GOT3 (cell line): ENCODE results near the gene CACNA1G.

Source experiments
- DNase-seq: peaks from one replicate; lab custom pipeline; 2025; ENCODE audit warnings: mixed read lengths; lab: John Stamatoyannopoulos, UW

CACNA1G gene

DNA sequence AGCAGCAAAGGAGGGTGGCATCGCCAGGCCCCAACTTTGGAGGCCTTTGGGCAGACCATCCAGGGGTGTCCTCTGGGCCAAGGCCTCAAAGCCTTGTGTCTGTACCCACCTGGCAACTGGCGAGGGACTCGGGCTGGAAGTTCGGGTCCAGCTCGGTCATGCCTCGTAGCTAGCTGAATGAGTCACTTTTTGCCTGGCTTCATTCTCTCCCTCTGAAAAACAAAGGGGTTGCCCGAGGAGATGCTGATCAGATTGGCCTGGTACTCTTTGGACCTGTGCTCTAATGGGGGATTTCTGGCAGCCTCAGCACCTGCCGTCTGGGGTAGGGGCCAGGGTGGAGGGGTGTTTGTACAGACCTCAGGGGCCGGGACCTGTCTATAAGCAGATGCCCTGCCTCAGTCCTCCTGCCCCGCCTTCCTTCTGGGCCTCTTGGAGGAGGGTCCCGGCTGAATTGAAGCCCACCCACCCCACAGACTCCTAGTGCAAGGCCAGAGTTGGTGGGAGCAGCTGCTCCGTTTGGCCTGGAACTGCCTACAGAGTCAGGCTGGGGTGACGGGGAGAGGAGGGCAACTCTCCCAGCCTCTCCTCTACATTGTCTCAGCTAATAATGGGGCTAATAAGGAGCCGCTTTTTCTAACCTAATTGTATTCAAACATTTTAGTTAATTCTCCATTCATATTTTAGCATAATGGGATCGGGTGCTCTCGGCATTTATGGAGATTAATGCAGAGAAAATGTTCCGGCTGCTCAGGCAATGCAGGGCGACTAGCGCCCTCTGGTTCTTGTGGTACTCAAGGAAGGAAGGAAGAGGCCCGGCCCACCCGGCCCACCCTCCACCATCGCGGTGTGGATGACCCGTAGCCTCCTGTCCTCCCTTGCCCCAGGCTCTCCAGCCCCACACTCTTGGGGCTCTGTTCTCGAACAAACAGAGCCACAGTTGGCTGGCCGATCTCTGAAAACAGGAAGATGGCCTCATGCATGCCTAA lies 52.8 kb downstream of the CACNA1G start:
- DNase-seq: no peak

- DNase-seq: no peak
Observed at GRCh38 chr17:50614471-50615051, 54.0 kb downstream of the CACNA1G start.

DNA sequence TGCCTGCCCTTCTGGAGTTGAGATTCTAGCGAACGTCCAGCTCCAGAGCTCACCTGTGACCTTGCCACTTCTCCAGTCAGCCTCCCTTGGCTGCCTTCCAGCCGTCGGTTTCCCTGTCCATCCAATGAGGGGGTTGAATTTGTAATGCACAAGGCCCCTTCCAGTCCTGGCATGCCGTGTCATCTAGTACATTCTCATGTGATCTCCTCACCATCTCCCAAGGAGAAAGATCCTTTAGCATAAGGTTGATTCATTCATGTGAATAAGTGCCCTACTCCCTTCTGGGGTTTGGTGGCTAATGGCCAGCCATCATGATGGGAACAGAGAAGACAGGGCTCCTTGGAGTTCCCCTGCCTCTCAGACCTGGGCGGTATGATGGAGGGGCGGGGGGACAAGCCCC lies 55.3 kb downstream of the CACNA1G start:
- no peak for DNase-seq

GRCh38 chr17:50618300-50618699 lies 57.8 kb downstream of the CACNA1G start:
- DNase-seq: no peak

DNA sequence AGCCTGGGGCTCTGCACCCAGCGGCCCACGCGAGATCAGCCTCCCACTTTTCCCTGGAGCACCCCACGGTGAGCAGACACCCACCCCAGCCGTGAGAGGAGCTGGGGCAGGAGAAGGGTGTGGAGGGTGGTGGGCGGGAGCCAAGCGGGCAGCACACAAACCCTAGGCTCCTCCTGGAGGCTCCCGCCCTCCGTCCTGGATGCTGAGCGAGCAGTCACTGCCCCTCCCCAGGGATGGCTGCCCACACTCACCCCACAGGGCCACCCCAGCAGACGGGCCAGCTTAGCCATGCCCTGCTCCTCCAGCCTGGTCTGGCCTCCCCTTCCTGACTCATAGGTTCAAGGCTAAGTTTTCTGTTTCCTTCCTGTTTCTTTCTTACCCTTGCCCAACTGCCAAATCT lies 58.4 kb downstream of the CACNA1G start:
- no peak for DNase-seq

- DNase-seq: no peak
Observed at GRCh38 chr17:50619489-50619888, 59.0 kb downstream of the CACNA1G start.

DNA sequence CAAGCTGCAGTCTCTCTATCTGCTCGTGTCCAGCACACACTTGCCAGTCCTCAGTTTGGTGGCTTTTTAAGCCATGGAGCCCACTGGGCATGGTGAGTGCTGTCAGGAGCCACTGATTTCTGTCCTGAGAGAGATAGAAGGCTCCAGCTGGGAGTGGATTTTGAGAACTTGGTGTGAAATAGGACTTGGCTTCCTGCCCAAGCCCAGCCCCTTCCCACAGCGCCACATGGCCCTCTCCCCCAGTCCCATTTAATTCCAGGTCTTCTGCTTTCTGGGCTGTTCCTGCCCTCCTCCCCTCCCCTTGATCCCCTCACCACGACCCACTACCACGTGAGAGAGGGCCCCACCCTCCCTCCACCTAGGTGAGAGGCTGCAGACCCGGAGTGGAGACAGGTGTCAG lies 59.7 kb downstream of the CACNA1G start:
- DNase-seq: no peak

DNA sequence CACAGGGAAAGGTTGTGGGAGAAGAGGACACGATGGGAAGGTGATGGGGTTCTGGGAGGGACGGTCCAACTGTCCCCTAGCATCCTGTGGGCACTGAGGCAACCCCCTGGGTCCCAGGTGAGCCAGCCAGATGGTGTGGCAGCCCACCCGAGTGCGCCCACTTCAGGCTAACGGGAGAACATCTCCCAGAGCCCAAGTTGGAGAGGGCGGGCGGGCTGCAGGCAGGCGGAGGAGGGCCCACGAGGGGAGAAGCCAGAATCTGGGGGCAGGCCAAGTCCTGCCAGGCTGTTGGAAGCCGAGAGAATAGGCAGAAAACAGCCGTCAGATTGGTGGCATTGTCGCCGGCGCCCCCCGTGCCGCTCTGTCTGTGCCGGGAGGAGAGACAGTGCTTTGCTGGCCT lies 60.3 kb downstream of the CACNA1G start:
- DNase-seq: no peak

- no peak for DNase-seq
Observed at GRCh38 chr17:50621574-50622031, 61.1 kb downstream of the CACNA1G start.

DNA sequence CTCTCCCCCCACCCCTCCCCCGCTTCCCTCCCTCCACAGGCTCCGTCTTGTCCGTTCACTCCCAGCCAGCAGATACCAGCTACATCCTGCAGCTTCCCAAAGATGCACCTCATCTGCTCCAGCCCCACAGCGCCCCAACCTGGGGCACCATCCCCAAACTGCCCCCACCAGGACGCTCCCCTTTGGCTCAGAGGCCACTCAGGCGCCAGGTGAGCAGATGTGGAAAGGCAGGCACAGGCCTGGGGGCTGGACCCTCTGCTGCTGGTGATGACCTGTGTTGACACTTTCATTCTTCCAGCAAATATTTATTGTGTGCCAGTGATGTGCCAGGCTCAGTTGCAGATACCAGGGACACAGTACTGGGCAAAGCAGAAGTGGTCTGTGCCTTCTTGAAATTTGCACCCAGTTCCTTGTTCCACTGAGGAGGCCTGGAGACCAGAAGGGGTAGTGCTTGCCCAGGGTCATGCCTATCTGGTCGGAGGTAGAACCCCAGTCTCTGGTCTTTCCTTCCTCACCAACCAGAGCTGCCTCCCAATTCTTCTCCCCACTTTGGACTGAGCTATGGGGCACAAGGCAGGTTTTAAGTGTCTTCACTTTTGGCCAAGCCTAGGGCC lies 63.9 kb downstream of the CACNA1G start:
- no peak for DNase-seq

DNA sequence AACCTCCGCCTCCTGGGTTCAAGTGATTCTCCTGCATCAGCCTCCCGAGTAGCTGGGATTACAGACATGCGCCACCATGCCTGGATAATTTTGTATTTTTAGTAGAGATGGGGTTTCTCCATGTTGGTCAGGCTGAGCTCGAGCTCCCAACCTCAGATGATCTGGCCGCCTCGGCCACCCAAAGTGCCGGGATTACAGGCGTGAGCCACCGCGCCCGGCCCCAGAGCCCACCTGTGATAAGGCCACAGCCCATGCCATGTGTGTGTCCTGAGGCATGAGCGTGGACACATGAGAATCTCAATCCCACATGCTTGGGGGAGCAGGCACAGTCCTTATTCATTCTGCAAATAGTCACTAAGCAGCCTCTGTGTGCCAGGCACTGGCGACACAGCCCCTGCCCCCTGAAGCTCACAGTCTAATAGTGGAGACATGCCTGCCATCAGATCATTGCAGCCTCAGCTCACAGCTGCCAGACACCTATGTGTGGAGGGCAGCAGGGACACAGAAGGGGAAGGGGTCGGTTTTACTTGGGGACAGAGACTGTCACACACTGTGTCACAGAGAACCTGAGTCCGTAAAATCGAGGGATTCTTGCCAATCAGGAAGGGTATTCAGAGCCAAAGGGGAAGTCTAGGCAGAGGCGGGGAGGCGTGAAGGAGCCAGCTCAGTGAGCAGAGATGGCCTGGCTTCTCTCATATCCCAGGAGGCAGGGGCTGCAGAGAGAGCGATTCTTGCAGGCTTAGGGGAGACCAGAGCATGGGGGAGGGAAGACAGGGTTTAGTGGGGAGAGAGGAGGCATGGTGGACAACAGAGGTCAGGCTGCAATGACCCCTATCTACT lies 64.7 kb downstream of the CACNA1G start:
- no peak for DNase-seq

GRCh38 chr17:50626037-50626574 lies 65.6 kb downstream of the CACNA1G start:
- DNase-seq: peak; percentile 18

GRCh38 chr17:50627036-50627781 lies 66.7 kb downstream of the CACNA1G start:
- no peak for DNase-seq

- no peak for DNase-seq
Observed at GRCh38 chr17:50627782-50628601, 67.5 kb downstream of the CACNA1G start.

- DNase-seq: no peak
Observed at GRCh38 chr17:50629902-50630301, 69.4 kb downstream of the CACNA1G start.

DNA sequence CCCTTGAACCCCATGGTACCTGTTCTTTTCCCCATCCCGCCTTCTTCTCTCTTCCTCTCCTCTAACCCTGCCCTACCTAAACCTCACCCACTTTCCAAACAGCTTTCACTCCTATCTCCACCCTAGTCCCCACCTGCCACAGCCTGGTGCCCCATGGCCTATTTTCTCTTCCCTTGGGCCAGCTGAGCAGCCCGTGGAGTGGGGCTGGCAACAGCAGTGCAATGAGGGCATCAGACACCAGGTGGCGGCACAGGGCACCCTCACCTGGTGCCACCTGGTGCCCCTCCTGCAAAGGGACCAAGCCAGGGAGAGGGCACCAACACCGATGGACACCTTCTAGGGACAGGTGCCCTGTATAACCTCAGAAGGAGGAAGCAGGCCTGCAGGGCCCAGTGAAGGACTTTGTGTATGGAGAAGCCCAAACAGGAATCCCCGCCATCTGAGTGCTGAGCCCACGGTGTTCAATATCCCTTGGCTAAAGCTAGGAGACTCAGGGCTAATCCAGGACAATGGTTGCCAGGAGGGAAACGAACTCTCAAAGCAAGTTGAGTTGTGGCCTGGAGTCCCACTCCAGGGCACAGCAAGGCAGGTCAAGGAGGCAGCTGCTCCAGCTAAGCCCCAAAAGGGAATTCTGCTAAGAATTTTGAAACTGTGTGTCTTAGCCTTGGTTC lies 70.1 kb downstream of the CACNA1G start:
- DNase-seq: no peak

DNA sequence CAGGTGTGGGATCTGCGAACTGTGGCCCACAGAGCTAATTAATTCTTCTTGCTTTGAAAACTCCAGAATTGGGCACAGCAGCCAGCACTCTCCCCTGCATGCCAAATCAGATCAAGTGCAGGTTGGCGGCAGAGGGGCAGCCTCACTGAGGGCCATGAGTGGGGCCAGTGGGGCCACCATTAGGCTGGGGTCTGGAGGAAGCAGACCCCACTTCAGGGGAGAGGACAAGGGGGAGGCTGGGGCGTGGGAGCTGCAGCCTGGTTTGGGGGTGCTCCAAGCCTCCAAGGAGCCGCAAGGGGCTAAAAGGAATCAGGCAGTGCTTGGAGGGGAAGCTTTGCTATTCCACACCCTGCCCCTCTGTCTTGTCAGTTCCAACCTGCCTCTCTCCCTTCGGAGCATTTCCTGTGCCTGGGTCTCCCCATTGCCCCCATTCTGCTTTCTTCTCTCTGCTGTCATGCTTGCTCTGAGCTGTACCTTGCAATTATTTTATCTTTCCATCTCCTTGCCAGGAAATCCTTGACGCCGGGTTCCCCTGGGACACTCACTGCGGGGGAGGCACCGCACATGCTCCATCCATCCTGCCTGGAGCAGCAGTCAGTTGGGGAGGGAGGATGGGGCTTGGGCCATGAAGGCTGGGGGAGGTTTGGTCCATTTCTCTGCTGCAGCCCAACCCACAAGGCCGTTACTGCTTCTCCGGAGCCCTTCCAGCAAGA lies 70.8 kb downstream of the CACNA1G start:
- no peak for DNase-seq

DNA sequence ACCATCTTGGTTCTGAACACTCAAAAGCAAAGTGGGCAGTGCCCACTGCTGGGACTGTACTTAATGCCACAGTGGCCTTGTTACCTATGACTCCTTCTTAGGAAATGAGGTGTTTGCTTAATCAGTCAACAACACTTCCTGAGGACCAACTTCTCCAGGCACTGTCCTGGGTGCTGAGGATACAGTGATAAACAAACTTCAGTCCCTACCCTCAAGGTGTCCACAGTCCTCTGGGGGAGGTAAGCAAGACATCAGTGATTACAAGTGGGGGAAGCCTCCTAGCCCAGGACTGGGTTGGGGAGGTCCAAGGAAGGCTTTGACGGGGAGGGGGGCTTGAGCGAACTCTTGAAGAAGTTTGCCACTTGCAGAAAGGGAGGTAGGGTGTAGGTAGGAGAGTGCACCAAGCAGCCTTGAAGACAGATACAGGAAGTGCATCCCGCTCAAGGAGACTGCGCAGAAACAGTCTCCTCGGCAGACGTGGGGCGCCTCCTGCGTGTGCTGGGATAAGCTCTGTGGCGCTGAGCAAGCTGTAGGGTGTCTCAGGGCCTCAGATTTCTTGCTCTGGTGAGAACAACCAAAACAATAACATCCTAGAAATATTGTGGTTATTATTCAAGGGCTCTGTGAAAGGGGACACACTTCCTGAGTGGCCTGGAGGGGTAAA lies 71.5 kb downstream of the CACNA1G start:
- DNase-seq: no peak
